ENCODE measurements around the gene ITPK1. TPM values are rescaled to one million over a fixed set of nuclear protein-coding genes. Genes with fewer than 3 reads are reported as not detected.

Gene ITPK1
- polyA plus RNA-seq, 1 donor from 2014 or later: 43.1 TPM

- Mint-ChIP-seq H3K4me3 (peak overlapping the region; percentile 68 to 95 (median 82)), H3K27ac (peak overlapping the region; percentile 86 to 93 (median 90)), H3K36me3 (no peaks in the 10 kb centered on the region), H3K4me1 (peaks cover 24 to 41% (median 33%) of the 10 kb centered on the region in 3 donors), H3K9me3 (no peaks in the 10 kb centered on the region), H3K27me3 (no peaks in the 10 kb centered on the region)
Observed at GRCh38 chr14:93103392-93104080, 12.2 kb downstream of the ITPK1 start.

- no peaks in the 10 kb centered on the region for H3K9me3 Mint-ChIP-seq
- H3K27me3 Mint-ChIP-seq: no peaks in the 10 kb centered on the region
- peak overlapping the region in 2 of 4 donors; percentile 66 to 76 for H3K4me3 Mint-ChIP-seq
- H3K36me3 Mint-ChIP-seq: no peaks in the 10 kb centered on the region
- H3K27ac Mint-ChIP-seq: no peak overlapping the region
- peaks cover 14 to 34% (median 28%) of the 10 kb centered on the region in 3 donors for H3K4me1 Mint-ChIP-seq
Observed at GRCh38 chr14:93102141-93102540, 13.6 kb downstream of the ITPK1 start.

- Mint-ChIP-seq H3K4me3 (peak overlapping the region in 1 of 4 donors; percentile 39), H3K36me3 (peaks cover under 1% of the 10 kb centered on the region), H3K9me3 (no peaks in the 10 kb centered on the region), H3K4me1 (peaks cover 7 to 31% (median 28%) of the 10 kb centered on the region in 3 donors), H3K27me3 (no peaks in the 10 kb centered on the region), H3K27ac (peak overlapping the region in 1 of 3 donors; percentile 90)
Observed at GRCh38 chr14:93101181-93101580, 14.5 kb downstream of the ITPK1 start.

- Mint-ChIP-seq H3K4me1 (peaks cover 7 to 33% (median 30%) of the 10 kb centered on the region in 3 donors), H3K9me3 (no peaks in the 10 kb centered on the region), H3K27me3 (no peaks in the 10 kb centered on the region), H3K4me3 (no peak overlapping the region), H3K36me3 (peaks cover 3% of the 10 kb centered on the region), H3K27ac (no peak overlapping the region)
Observed at GRCh38 chr14:93100570-93100969, 15.2 kb downstream of the ITPK1 start.

GRCh38 chr14:93100100-93100499 is 15.6 kb downstream of the ITPK1 start:
- peaks cover 3% of the 10 kb centered on the region for H3K36me3 Mint-ChIP-seq
- no peaks in the 10 kb centered on the region for H3K9me3 Mint-ChIP-seq
- H3K27me3 Mint-ChIP-seq: no peaks in the 10 kb centered on the region
- H3K4me3 Mint-ChIP-seq: no peak overlapping the region
- H3K27ac Mint-ChIP-seq: no peak overlapping the region
- peaks cover 8 to 33% (median 31%) of the 10 kb centered on the region in 3 donors for H3K4me1 Mint-ChIP-seq

GRCh38 chr14:93099643-93100042 is 16.1 kb downstream of the ITPK1 start:
- H3K36me3 Mint-ChIP-seq: peaks cover 4% of the 10 kb centered on the region
- H3K4me3 Mint-ChIP-seq: no peak overlapping the region
- H3K27ac Mint-ChIP-seq: no peak overlapping the region
- peaks cover 12 to 33% (median 31%) of the 10 kb centered on the region in 3 donors for H3K4me1 Mint-ChIP-seq
- H3K9me3 Mint-ChIP-seq: no peaks in the 10 kb centered on the region
- H3K27me3 Mint-ChIP-seq: no peaks in the 10 kb centered on the region

GRCh38 chr14:93099196-93099595 is 16.5 kb downstream of the ITPK1 start:
- H3K27ac Mint-ChIP-seq: peak overlapping the region in 1 of 3 donors; percentile 82

GRCh38 chr14:93096691-93097322 is 18.9 kb downstream of the ITPK1 start:
- Mint-ChIP-seq H3K36me3 (peaks cover 4% of the 10 kb centered on the region), H3K9me3 (no peaks in the 10 kb centered on the region), H3K27me3 (no peaks in the 10 kb centered on the region), H3K4me1 (peaks cover 10 to 21% (median 18%) of the 10 kb centered on the region in 3 donors), H3K4me3 (no peak overlapping the region), H3K27ac (no peak overlapping the region)

More at GRCh38 chr14:93099196-93099595, 16.5 kb downstream of the ITPK1 start:
- peaks cover 14 to 28% (median 26%) of the 10 kb centered on the region in 3 donors for H3K4me1 Mint-ChIP-seq
- no peaks in the 10 kb centered on the region for H3K9me3 Mint-ChIP-seq
- peaks cover 4% of the 10 kb centered on the region for H3K36me3 Mint-ChIP-seq
- no peak overlapping the region for H3K4me3 Mint-ChIP-seq
- no peaks in the 10 kb centered on the region for H3K27me3 Mint-ChIP-seq

- peaks cover 10 to 18% (median 17%) of the 10 kb centered on the region in 3 donors for H3K4me1 Mint-ChIP-seq
- no peaks in the 10 kb centered on the region for H3K27me3 Mint-ChIP-seq
- peaks cover 4% of the 10 kb centered on the region for H3K36me3 Mint-ChIP-seq
- no peak overlapping the region for H3K27ac Mint-ChIP-seq
- no peak overlapping the region for H3K4me3 Mint-ChIP-seq
- H3K9me3 Mint-ChIP-seq: no peaks in the 10 kb centered on the region
Observed at GRCh38 chr14:93095742-93096510, 19.8 kb downstream of the ITPK1 start.

- Mint-ChIP-seq H3K36me3 (peaks cover 4% of the 10 kb centered on the region), H3K4me3 (no peak overlapping the region), H3K9me3 (no peaks in the 10 kb centered on the region), H3K4me1 (peaks cover 10 to 21% (median 12%) of the 10 kb centered on the region in 3 donors), H3K27me3 (no peaks in the 10 kb centered on the region), H3K27ac (peak overlapping the region in 1 of 3 donors; percentile 48)
Observed at GRCh38 chr14:93094121-93094918, 21.4 kb downstream of the ITPK1 start.

GRCh38 chr14:93092606-93093556 is 22.8 kb downstream of the ITPK1 start:
- Mint-ChIP-seq H3K4me3 (no peak overlapping the region), H3K9me3 (no peaks in the 10 kb centered on the region), H3K27me3 (no peaks in the 10 kb centered on the region), H3K4me1 (peaks cover 10 to 19% (median 12%) of the 10 kb centered on the region in 3 donors), H3K36me3 (peaks cover 4% of the 10 kb centered on the region), H3K27ac (peak overlapping the region in 1 of 3 donors; percentile 23)

GRCh38 chr14:93091666-93092065 is 24.1 kb downstream of the ITPK1 start:
- Mint-ChIP-seq H3K4me3 (peak overlapping the region in 1 of 4 donors; percentile 33), H3K9me3 (no peaks in the 10 kb centered on the region), H3K27me3 (no peaks in the 10 kb centered on the region), H3K27ac (peak overlapping the region in 1 of 3 donors; percentile 46), H3K36me3 (peaks cover 4% of the 10 kb centered on the region), H3K4me1 (peaks cover 10 to 19% (median 17%) of the 10 kb centered on the region in 3 donors)

GRCh38 chr14:93090826-93091555 is 24.7 kb downstream of the ITPK1 start:
- Mint-ChIP-seq H3K36me3 (peaks cover 2% of the 10 kb centered on the region), H3K4me3 (peak overlapping the region in 1 of 4 donors; percentile 33), H3K9me3 (no peaks in the 10 kb centered on the region), H3K27ac (peak overlapping the region in 1 of 3 donors; percentile 65), H3K27me3 (no peaks in the 10 kb centered on the region), H3K4me1 (peaks cover 10 to 20% (median 17%) of the 10 kb centered on the region in 3 donors)

All from IgD-negative memory B cell (primary cell).